Measurements from ENCODE around the gene ATP8A1. TPM values are rescaled to one million over a fixed set of nuclear protein-coding genes. Genes with fewer than 3 reads are reported as not detected.

Gene ATP8A1
- polyA plus RNA-seq, 1 donor from 2014 or later = 45.8 TPM

DNA sequence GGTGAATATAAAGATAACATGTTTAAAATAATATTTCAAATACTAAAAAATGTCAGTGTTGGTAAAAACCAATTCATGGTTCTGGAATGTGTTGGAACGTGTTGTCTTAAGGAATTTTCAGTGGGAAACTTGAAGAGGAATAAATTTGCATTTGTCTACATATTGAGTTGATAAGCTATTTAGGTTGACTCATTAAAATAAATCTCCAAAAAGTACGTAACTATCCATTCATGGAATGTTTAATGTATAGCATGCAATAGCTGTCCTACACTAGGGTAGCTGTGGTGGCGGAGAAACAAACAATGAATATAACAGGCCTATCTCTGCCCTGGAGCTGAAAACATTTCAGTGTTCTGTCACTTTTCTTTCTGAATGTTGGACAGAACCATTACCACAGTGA, 239.4 kb downstream of the ATP8A1 start:
- no peak for TF ChIP-seq TAF1 (IDR thresholded peaks at IDR 0.05; ENCODE audit: low read depth)
- TF ChIP-seq EP300 (conservative IDR thresholded peaks at IDR 0.05; ENCODE audit: poor library complexity, severe bottlenecking) = peak; percentile 12
- no peak for TF ChIP-seq POLR2AphosphoS5 (IDR thresholded peaks at IDR 0.05)
- TF ChIP-seq EZH2 (IDR thresholded peaks at IDR 0.05; ENCODE audit: borderline replicate concordance, insufficient read depth, low read length, poor library complexity, severe bottlenecking) = no peak
- TF ChIP-seq SMC3 (conservative IDR thresholded peaks at IDR 0.05; ENCODE audit: poor library complexity) = no peak

DNA sequence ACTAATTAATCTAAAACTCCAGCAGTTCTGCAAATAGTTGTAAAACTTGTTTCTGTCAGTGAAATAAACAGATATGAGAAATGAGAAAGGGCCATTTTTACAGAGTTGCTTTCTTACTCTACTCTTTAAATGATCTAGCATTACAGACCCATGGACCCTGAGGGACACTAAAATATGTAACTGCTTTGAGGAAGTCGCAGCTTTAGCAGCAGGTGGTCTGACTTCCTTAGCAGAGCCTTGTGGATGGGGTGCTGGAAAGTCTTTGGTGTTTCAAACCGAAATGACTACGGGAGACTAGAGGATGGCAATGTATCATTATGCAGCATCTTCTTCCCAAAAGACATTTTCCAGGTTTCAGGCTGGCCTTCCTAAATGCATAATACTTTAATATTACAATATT, 240.9 kb downstream of the ATP8A1 start:
- Histone ChIP-seq H3K9ac (ENCODE audit: low read length) (no peak overlapping the region), H3K4me3 (ENCODE audit: low read length) (no peak overlapping the region), H3F3A (ENCODE audit: insufficient read depth, low read length, poor library complexity, severe bottlenecking) (no peaks in the 10 kb centered on the region), H3K36me3 (ENCODE audit: insufficient read depth, low read length) (no peaks in the 10 kb centered on the region), H3K4me2 (ENCODE audit: low read length) (no peak overlapping the region), H3K27ac (ENCODE audit: low read length) (no peak overlapping the region), H3K79me2 (replicated peaks; ENCODE audit: insufficient read depth, low read length) (no peaks in the 10 kb centered on the region), H3K9me2 (ENCODE audit: insufficient read depth, low read length) (no peaks in the 10 kb centered on the region), H3K27me3 (ENCODE audit: insufficient read depth, low read depth, low read length) (no peaks in the 10 kb centered on the region), H3K9me3 (ENCODE audit: low read length) (no peaks in the 10 kb centered on the region), H2AFZ (ENCODE audit: low read depth, low read length) (no peak overlapping the region), H4K20me1 (ENCODE audit: insufficient read depth) (no peaks in the 10 kb centered on the region)
- TF ChIP-seq SMC3 (conservative IDR thresholded peaks at IDR 0.05; ENCODE audit: poor library complexity) (no peak), EP300 (conservative IDR thresholded peaks at IDR 0.05; ENCODE audit: poor library complexity, severe bottlenecking) (no peak), MXI1 (conservative IDR thresholded peaks at IDR 0.05; ENCODE audit: poor library complexity, severe bottlenecking) (no peak), EZH2 (IDR thresholded peaks at IDR 0.05; ENCODE audit: borderline replicate concordance, insufficient read depth, low read length, poor library complexity, severe bottlenecking) (no peak), RAD21 (conservative IDR thresholded peaks at IDR 0.05) (no peak), POLR2AphosphoS5 (IDR thresholded peaks at IDR 0.05) (no peak), TAF1 (IDR thresholded peaks at IDR 0.05; ENCODE audit: low read depth) (no peak)
- TF ChIP-seq, protein P1, sequence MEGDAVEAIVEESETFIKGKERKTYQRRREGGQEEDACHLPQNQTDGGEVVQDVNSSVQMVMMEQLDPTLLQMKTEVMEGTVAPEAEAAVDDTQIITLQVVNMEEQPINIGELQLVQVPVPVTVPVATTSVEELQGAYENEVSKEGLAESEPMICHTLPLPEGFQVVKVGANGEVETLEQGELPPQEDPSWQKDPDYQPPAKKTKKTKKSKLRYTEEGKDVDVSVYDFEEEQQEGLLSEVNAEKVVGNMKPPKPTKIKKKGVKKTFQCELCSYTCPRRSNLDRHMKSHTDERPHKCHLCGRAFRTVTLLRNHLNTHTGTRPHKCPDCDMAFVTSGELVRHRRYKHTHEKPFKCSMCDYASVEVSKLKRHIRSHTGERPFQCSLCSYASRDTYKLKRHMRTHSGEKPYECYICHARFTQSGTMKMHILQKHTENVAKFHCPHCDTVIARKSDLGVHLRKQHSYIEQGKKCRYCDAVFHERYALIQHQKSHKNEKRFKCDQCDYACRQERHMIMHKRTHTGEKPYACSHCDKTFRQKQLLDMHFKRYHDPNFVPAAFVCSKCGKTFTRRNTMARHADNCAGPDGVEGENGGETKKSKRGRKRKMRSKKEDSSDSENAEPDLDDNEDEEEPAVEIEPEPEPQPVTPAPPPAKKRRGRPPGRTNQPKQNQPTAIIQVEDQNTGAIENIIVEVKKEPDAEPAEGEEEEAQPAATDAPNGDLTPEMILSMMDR (IDR thresholded peaks at IDR 0.05; ENCODE audit: poor library complexity, severe bottlenecking) = no peak
- TF ChIP-seq, protein P2, sequence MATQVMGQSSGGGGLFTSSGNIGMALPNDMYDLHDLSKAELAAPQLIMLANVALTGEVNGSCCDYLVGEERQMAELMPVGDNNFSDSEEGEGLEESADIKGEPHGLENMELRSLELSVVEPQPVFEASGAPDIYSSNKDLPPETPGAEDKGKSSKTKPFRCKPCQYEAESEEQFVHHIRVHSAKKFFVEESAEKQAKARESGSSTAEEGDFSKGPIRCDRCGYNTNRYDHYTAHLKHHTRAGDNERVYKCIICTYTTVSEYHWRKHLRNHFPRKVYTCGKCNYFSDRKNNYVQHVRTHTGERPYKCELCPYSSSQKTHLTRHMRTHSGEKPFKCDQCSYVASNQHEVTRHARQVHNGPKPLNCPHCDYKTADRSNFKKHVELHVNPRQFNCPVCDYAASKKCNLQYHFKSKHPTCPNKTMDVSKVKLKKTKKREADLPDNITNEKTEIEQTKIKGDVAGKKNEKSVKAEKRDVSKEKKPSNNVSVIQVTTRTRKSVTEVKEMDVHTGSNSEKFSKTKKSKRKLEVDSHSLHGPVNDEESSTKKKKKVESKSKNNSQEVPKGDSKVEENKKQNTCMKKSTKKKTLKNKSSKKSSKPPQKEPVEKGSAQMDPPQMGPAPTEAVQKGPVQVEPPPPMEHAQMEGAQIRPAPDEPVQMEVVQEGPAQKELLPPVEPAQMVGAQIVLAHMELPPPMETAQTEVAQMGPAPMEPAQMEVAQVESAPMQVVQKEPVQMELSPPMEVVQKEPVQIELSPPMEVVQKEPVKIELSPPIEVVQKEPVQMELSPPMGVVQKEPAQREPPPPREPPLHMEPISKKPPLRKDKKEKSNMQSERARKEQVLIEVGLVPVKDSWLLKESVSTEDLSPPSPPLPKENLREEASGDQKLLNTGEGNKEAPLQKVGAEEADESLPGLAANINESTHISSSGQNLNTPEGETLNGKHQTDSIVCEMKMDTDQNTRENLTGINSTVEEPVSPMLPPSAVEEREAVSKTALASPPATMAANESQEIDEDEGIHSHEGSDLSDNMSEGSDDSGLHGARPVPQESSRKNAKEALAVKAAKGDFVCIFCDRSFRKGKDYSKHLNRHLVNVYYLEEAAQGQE (IDR thresholded peaks at IDR 0.05; ENCODE audit: borderline replicate concordance) = no peak

More for the DNA sequence above, 239.4 kb downstream of the ATP8A1 start:
- Histone ChIP-seq H4K20me1 (ENCODE audit: insufficient read depth) (no peaks in the 10 kb centered on the region), H3K27me3 (ENCODE audit: insufficient read depth, low read depth, low read length) (no peaks in the 10 kb centered on the region), H3K36me3 (ENCODE audit: insufficient read depth, low read length) (no peaks in the 10 kb centered on the region), H3K9me3 (ENCODE audit: low read length) (no peaks in the 10 kb centered on the region), H3K9ac (ENCODE audit: low read length) (no peak overlapping the region), H2AFZ (ENCODE audit: low read depth, low read length) (no peak overlapping the region), H3K79me2 (replicated peaks; ENCODE audit: insufficient read depth, low read length) (no peaks in the 10 kb centered on the region), H3K4me3 (ENCODE audit: low read length) (no peak overlapping the region), H3K9me2 (ENCODE audit: insufficient read depth, low read length) (no peaks in the 10 kb centered on the region), H3F3A (ENCODE audit: insufficient read depth, low read length, poor library complexity, severe bottlenecking) (no peaks in the 10 kb centered on the region), H3K27ac (ENCODE audit: low read length) (no peak overlapping the region), H3K4me2 (ENCODE audit: low read length) (no peak overlapping the region)
